Measurements from ENCODE around the gene TMEM198. TPM values are rescaled to one million over a fixed set of nuclear protein-coding genes. Genes with fewer than 3 reads are reported as not detected.
A peak's percentile ranks its signal among the peaks of the same experiment; 100 is the strongest.

The TMEM198 gene
- total RNA-seq, 1 donor from 2014 or later: 2.5 TPM

GRCh38 chr2:219560893-219561178 lies 17.0 kb downstream of the TMEM198 start:
- no peaks in the 10 kb centered on the region for H3K27me3 ChIP-seq (ENCODE audit: low read depth)
- H3K4me1 ChIP-seq: peaks cover 31% of the 10 kb centered on the region
- intact Hi-C loops (cut with micrococcal nuclease): no loop called here
- H3K36me3 ChIP-seq: peaks cover 43% of the 10 kb centered on the region
- no peak overlapping the region for H3K4me3 ChIP-seq
- H3K9me3 ChIP-seq (replicated peaks): no peaks in the 10 kb centered on the region
- no peak overlapping the region for H3K27ac ChIP-seq (replicated peaks)
- TF ChIP-seq CTCF (IDR thresholded peaks at IDR 0.05; ENCODE audit: borderline replicate concordance): no peak
- no peak for DNase-seq

- peaks cover 31% of the 10 kb centered on the region for H3K4me1 ChIP-seq
- intact Hi-C loops (cut with micrococcal nuclease): no loop called here
- H3K36me3 ChIP-seq: peaks cover 43% of the 10 kb centered on the region
- no peak for TF ChIP-seq CTCF (IDR thresholded peaks at IDR 0.05; ENCODE audit: borderline replicate concordance)
- H3K27me3 ChIP-seq (ENCODE audit: low read depth): no peaks in the 10 kb centered on the region
- H3K27ac ChIP-seq (replicated peaks): peak overlapping the region; percentile 40
- DNase-seq: no peak
- H3K9me3 ChIP-seq (replicated peaks): no peaks in the 10 kb centered on the region
- H3K4me3 ChIP-seq: no peak overlapping the region
Observed at GRCh38 chr2:219561179-219562048, 17.6 kb downstream of the TMEM198 start.

- intact Hi-C loops (cut with micrococcal nuclease): no loop called here
- no peak for DNase-seq
- peaks cover 31% of the 10 kb centered on the region for H3K4me1 ChIP-seq
- no peak overlapping the region for H3K27ac ChIP-seq (replicated peaks)
- H3K27me3 ChIP-seq (ENCODE audit: low read depth): no peaks in the 10 kb centered on the region
- no peak for TF ChIP-seq CTCF (IDR thresholded peaks at IDR 0.05; ENCODE audit: borderline replicate concordance)
- H3K36me3 ChIP-seq: peaks cover 52% of the 10 kb centered on the region
- no peaks in the 10 kb centered on the region for H3K9me3 ChIP-seq (replicated peaks)
- no peak overlapping the region for H3K4me3 ChIP-seq
Observed at GRCh38 chr2:219562049-219563020, 18.5 kb downstream of the TMEM198 start.

- no peaks in the 10 kb centered on the region for H3K9me3 ChIP-seq (replicated peaks)
- no peak for DNase-seq
- H3K27me3 ChIP-seq (ENCODE audit: low read depth): no peaks in the 10 kb centered on the region
- peaks cover 49% of the 10 kb centered on the region for H3K36me3 ChIP-seq
- H3K4me1 ChIP-seq: peaks cover 31% of the 10 kb centered on the region
- intact Hi-C loops (cut with micrococcal nuclease): no loop called here
- H3K27ac ChIP-seq (replicated peaks): no peak overlapping the region
- no peak for TF ChIP-seq CTCF (IDR thresholded peaks at IDR 0.05; ENCODE audit: borderline replicate concordance)
- no peak overlapping the region for H3K4me3 ChIP-seq
Observed at GRCh38 chr2:219563271-219563928, 19.6 kb downstream of the TMEM198 start.
